Activated CD4-positive, alpha-beta T cell treated with anti-CD3 and anti-CD28 coated beads for 36 hours (primary cell): ENCODE measurements around the gene MYH11. TPM values are rescaled to one million over a fixed set of nuclear protein-coding genes. Genes with fewer than 3 reads are reported as not detected.
"Not testable (repeated sequence)": the region's sequence is repeated elsewhere in the genome, so short reads cannot be mapped to it uniquely, and the experiment has no call there.

ENCODE experiments used
- ATAC-seq: fragments of 200-7000 bp; cut with Tn5 transposase; one replicate; pipeline ENCODE4 v1.10.0; 2021; ENCODE audit warnings: mild to moderate bottlenecking, moderate library complexity
- CTCF ChIA-PET: fragments of 350-600 bp; sonication (Branson Sonifier 250); formaldehyde crosslinking; loops from one replicate; lab custom pipeline; 2021; ENCODE audit warnings: antibody characterized with exemption; lab: Charles Lee
- POLR2A ChIA-PET: fragments of 350-600 bp; sonication (Branson Sonifier 250); formaldehyde crosslinking; loops from one replicate; lab custom pipeline; 2021; ENCODE audit warnings: antibody characterized with exemption, inconsistent platforms; lab: Charles Lee
- DNase-seq: peaks from one replicate; pipeline ENCODE4 v3.0.0-alpha.2; 2020
- H3K27ac Mint-ChIP-seq: one replicate; pipeline ENCODE4 v1.8.0; 2021; ENCODE audit warnings: mixed read lengths
- H3K27me3 Mint-ChIP-seq: one replicate; pipeline ENCODE4 v1.8.0; 2021; ENCODE audit warnings: mixed read lengths
- H3K36me3 Mint-ChIP-seq: one replicate; pipeline ENCODE4 v1.8.0; 2021; ENCODE audit warnings: low read depth, mixed read lengths
- H3K4me1 Mint-ChIP-seq: one replicate; pipeline ENCODE4 v1.8.0; 2021; ENCODE audit warnings: mixed read lengths
- H3K4me3 Mint-ChIP-seq: one replicate; pipeline ENCODE4 v1.8.0; 2021; ENCODE audit warnings: mild to moderate bottlenecking, moderate library complexity, mixed read lengths
- H3K9me3 Mint-ChIP-seq: one replicate; pipeline ENCODE4 v1.8.0; 2021; ENCODE audit warnings: low read depth, mixed read lengths
- intact Hi-C, 2 experiments: fragments of 100-400 bp; cut with DNase I in 1 of 2; cut with micrococcal nuclease in 1 of 2; formaldehyde crosslinking; loops; one replicate each; pipeline versions ENCODE4 v1.14.2 to v1.15.1; 2022 to 2024; cut with DNase I, micrococcal nuclease
- total RNA-seq, 2 experiments: library from RNA; stranded (reverse); gene quantifications; one replicate each; pipeline ENCODE4 v1.2.3, GENCODE V29; 2021

Gene MYH11
- total RNA-seq, 2 experiments from 2014 or later: not detected

DNA sequence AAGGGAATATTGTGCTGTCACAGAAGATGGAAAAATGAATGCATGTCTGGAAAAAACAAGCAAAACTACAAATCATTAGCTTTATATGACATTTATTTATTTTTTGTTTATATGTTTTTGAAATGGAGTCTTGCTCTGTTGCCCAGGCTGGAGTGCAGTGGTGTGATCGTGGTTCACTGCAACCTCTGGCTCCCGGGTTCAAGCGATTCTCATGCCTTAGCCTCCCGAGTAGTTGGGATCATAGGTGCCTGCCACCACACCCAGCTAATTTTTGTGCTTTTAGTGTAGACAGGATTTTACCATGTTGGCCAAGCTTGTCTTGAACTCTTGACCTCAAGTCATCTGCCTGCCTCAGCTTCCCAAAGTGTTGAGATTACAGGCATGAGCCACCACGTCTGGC lies 198.3 kb downstream of the MYH11 start:
- peaks cover 36% of the 10 kb centered on the region for H3K36me3 Mint-ChIP-seq
- POLR2A ChIA-PET: interaction anchor here (0.8 kb wide), 1 partner anchor 13 kb away, joined by 3 read pairs; no protein-coding TSS in a partner anchor
- CTCF ChIA-PET: interaction anchor here (0.6 to 1.1 kb wide), 3 partner anchors 12 to 16 kb away, joined by 3 to 4 read pairs (median 4); no protein-coding TSS in a partner anchor

GRCh38 chr16:15658149-15658548 lies 198.7 kb downstream of the MYH11 start:
- CTCF ChIA-PET: interaction anchor here (1.0 to 1.1 kb wide), 2 partner anchors 14 to 16 kb away, joined by 3 to 4 read pairs; no protein-coding TSS in a partner anchor
- Mint-ChIP-seq H3K36me3 (peaks cover 38% of the 10 kb centered on the region), H3K27me3 (no peaks in the 10 kb centered on the region), H3K9me3 (no peaks in the 10 kb centered on the region), H3K27ac (peak overlapping the region; percentile 42), H3K4me3 (no peak overlapping the region), H3K4me1 (peaks cover 51% of the 10 kb centered on the region)
- intact Hi-C loops: loop anchor here in 1 of 2 experiments (1.0 kb wide), 1 partner anchor 12 kb away; no protein-coding TSS in a partner anchor
- POLR2A ChIA-PET: interaction anchor here (0.8 kb wide), 1 partner anchor 14 kb away, joined by 3 read pairs; no protein-coding TSS in a partner anchor
- no peak for DNase-seq
- ATAC-seq: no peak

More for the DNA sequence above, 198.3 kb downstream of the MYH11 start:
- DNase-seq (no peak), ATAC-seq (no peak)
- intact Hi-C loops: loop anchor here in 1 of 2 experiments (1.0 kb wide), 1 partner anchor 12 kb away; no protein-coding TSS in a partner anchor
- no peak overlapping the region for H3K4me3 Mint-ChIP-seq
- peak overlapping the region; percentile 62 for H3K27ac Mint-ChIP-seq
- H3K27me3 Mint-ChIP-seq: no peaks in the 10 kb centered on the region
- no peaks in the 10 kb centered on the region for H3K9me3 Mint-ChIP-seq
- peaks cover 48% of the 10 kb centered on the region for H3K4me1 Mint-ChIP-seq

GRCh38 chr16:15655561-15655960 lies 201.3 kb downstream of the MYH11 start:
- H3K4me3 Mint-ChIP-seq, H3K27me3 Mint-ChIP-seq, CTCF ChIA-PET, POLR2A ChIA-PET, ATAC-seq, intact Hi-C loops, DNase-seq, H3K9me3 Mint-ChIP-seq, H3K27ac Mint-ChIP-seq: not testable (repeated sequence)
- H3K36me3 Mint-ChIP-seq: peaks cover 35% of the 10 kb centered on the region
- peaks cover 52% of the 10 kb centered on the region for H3K4me1 Mint-ChIP-seq

GRCh38 chr16:15654591-15654990 lies 202.2 kb downstream of the MYH11 start:
- no peak for DNase-seq
- H3K36me3 Mint-ChIP-seq: peaks cover 32% of the 10 kb centered on the region
- H3K27me3 Mint-ChIP-seq: no peaks in the 10 kb centered on the region
- ChIA-PET POLR2A (no interaction called here), CTCF (no interaction called here)
- ATAC-seq: no peak
- H3K4me1 Mint-ChIP-seq: peaks cover 45% of the 10 kb centered on the region
- no peaks in the 10 kb centered on the region for H3K9me3 Mint-ChIP-seq
- H3K27ac Mint-ChIP-seq: no peak overlapping the region
- no peak overlapping the region for H3K4me3 Mint-ChIP-seq
- intact Hi-C loops: no loop called here

- POLR2A ChIA-PET: interaction anchor here (0.6 kb wide), 1 partner anchor 42 kb away, joined by 5 read pairs; no protein-coding TSS in a partner anchor
- H3K4me3 Mint-ChIP-seq: peak overlapping the region; percentile 100
- ATAC-seq: no peak
- H3K36me3 Mint-ChIP-seq: peaks cover 28% of the 10 kb centered on the region
- H3K27me3 Mint-ChIP-seq: no peaks in the 10 kb centered on the region
- H3K27ac Mint-ChIP-seq: peak overlapping the region; percentile 7
- H3K9me3 Mint-ChIP-seq: no peaks in the 10 kb centered on the region
- intact Hi-C loops: no loop called here
- peaks cover 38% of the 10 kb centered on the region for H3K4me1 Mint-ChIP-seq
- no peak for DNase-seq
- CTCF ChIA-PET: interaction anchor here (1.0 kb wide), 1 partner anchor 10 kb away, joined by 5 read pairs; no protein-coding TSS in a partner anchor
These were observed 203.6 kb downstream of the MYH11 start for GRCh38 chr16:15653227-15653626.

Other genes with a start within 250 kb of the MYH11 start
- gene MARF1, start 213.9 kb downstream of the MYH11 start, total RNA-seq: 10 to 100 TPM; 50.2 to 72.5 TPM
- gene NDE1, start 206.8 kb downstream of the MYH11 start, total RNA-seq: 100 to 1,000 TPM; 107 to 117 TPM
- gene CEP20, start 31.6 kb upstream of the MYH11 start, total RNA-seq: 10 to 100 TPM; 39.3 to 51.0 TPM
- 10 to 100 TPM; 57.8 to 65.1 TPM for gene ABCC1, start 92.6 kb upstream of the MYH11 start, total RNA-seq